GM12801 (cell line): ENCODE results near the gene POLRMT.

Experiments used
- CTCF ChIP-seq: IDR thresholded peaks from one replicate; pipeline ENCODE4 v1.5.1; 2011; ENCODE audit warnings: control low read depth; ENCODE audit not compliant: insufficient read length; ENCODE audit errors: extremely low read depth

The POLRMT gene

GRCh38 chr19:664913-665443 lies 31.6 kb upstream of the POLRMT start:
- TF ChIP-seq CTCF, result no peak

- TF ChIP-seq CTCF, result no peak
Observed at GRCh38 chr19:663682-664117, 30.4 kb upstream of the POLRMT start.

GRCh38 chr19:662962-663681 lies 29.8 kb upstream of the POLRMT start, which contains the start of gene RNF126:
TSS of gene RNF126 (minus strand) at chr19:663214. CDS start at chr19:663121, 93 bp downstream.
- TF ChIP-seq CTCF, result no peak

- TF ChIP-seq CTCF, result no peak
Observed at GRCh38 chr19:662207-662961, 29.0 kb upstream of the POLRMT start.

- no peak for TF ChIP-seq CTCF
Observed at GRCh38 chr19:661427-662196, 28.3 kb upstream of the POLRMT start.

GRCh38 chr19:660793-661426 lies 27.6 kb upstream of the POLRMT start:
- TF ChIP-seq CTCF, result no peak
